Right lobe of liver (tissue), 4 donors: ENCODE data around the gene ENTPD7.
"Not testable (repeated sequence)": the region's sequence is repeated elsewhere in the genome, so short reads cannot be mapped to it uniquely, and the experiment has no call there.

Experiments
- POLR2A ChIP-seq: fragments of 450-650 bp; IDR thresholded peaks from one replicate; pipeline ENCODE4 v1.6.1; 2017; ENCODE audit warnings: antibody characterized with exemption, mild to moderate bottlenecking
- TF ChIP-seq, protein P1 (sequence below), 4 donors: fragments of 200-600 bp in 3 of 4; fragments of 450-650 bp in 1 of 4; IDR thresholded peaks; one replicate each; pipeline versions ENCODE4 v1.5.1 to v1.8.0; 2016 to 2022; ENCODE audit warnings: antibody characterized with exemption in 4 of 4, mild to moderate bottlenecking in 2 of 4
- donor health status: DM: no; HTN: no; CAD: no.
- donor health status: DM: no; HTN: no; CAD: no.
- donor health status: DM: no; HTN: yes; CAD: no.

DNA sequence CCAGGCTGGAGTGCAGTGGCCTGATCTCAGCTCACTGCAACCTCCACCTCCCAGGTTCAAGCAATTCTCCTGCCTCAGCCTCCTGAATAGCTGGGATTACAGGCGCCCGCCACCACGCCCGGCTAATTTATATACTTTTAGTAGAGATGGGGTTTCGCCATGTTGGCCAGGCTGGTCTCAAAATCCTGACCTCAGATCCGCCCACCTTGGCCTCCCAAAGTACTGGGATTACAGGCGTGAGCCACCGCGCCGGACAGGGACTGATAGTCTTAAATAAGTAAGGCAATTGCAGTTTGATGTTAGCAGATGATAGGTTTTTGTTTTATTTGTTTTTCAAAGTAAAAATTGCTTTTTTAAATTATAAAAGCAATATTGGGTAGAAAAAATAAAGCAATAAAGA is 74.8 kb downstream of the ENTPD7 start:
- TF ChIP-seq, protein P1, sequence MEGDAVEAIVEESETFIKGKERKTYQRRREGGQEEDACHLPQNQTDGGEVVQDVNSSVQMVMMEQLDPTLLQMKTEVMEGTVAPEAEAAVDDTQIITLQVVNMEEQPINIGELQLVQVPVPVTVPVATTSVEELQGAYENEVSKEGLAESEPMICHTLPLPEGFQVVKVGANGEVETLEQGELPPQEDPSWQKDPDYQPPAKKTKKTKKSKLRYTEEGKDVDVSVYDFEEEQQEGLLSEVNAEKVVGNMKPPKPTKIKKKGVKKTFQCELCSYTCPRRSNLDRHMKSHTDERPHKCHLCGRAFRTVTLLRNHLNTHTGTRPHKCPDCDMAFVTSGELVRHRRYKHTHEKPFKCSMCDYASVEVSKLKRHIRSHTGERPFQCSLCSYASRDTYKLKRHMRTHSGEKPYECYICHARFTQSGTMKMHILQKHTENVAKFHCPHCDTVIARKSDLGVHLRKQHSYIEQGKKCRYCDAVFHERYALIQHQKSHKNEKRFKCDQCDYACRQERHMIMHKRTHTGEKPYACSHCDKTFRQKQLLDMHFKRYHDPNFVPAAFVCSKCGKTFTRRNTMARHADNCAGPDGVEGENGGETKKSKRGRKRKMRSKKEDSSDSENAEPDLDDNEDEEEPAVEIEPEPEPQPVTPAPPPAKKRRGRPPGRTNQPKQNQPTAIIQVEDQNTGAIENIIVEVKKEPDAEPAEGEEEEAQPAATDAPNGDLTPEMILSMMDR (IDR thresholded peaks at IDR 0.05), result not testable (repeated sequence)
- not testable (repeated sequence) for TF ChIP-seq POLR2A
